HG02571 (cell line): ENCODE data around the gene ACLY.
A peak's percentile ranks its signal among the peaks of the same experiment; 100 is the strongest.
"Not testable (repeated sequence)": the region's sequence is repeated elsewhere in the genome, so short reads cannot be mapped to it uniquely, and the experiment has no call there.

Experiments used
- ATAC-seq: cut with Tn5 transposase; IDR thresholded peaks from one replicate; pipeline ENCODE4 v1.9.1; 2021; ENCODE audit warnings: mild to moderate bottlenecking, moderate library complexity; ENCODE audit not compliant: unreplicated experiment

ACLY gene

DNA sequence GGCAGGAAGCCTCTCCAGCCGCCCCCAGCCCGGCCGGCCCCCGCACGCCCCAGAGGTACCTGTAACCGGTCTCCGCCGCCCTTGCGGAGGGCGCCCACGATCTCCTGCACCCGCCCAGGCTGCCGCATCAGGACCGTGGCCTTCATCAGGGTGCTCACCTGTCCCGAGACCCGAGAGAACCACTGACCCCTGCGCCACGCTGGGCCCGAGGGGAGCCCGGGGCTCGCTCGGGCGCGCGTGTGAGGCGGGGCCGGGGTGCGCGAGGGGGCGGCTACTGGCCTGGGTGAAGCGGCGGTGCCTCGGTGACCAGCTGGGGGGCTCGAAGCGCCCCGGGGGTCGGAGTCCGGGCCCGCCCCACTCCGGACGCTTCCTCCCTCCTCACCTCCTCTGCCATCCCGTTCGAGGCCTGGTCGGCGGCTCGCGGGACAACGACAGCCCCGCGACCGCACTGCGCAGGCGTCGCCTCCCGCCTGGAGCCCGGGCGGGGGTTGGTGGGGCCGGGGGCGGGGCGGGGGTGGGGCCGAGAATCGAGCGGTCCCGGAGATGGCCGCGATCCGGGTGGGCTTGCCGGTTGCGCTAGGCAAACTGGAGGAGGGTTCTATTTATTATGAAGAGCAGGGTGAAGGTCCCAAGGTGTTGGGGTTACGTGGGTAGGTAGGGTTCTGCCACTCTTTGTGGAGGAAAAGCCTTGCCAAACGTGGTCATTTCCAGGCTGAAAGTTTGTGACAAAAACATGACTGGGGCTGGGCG is 82.8 kb downstream of the ACLY start, which contains the start of gene NT5C3B:
Gene NT5C3B (minus strand): TSS at position 433 of the 750 bp plus-strand sequence. CDS start 39 bp downstream, at position 394.
- peak; percentile 67 for ATAC-seq

DNA sequence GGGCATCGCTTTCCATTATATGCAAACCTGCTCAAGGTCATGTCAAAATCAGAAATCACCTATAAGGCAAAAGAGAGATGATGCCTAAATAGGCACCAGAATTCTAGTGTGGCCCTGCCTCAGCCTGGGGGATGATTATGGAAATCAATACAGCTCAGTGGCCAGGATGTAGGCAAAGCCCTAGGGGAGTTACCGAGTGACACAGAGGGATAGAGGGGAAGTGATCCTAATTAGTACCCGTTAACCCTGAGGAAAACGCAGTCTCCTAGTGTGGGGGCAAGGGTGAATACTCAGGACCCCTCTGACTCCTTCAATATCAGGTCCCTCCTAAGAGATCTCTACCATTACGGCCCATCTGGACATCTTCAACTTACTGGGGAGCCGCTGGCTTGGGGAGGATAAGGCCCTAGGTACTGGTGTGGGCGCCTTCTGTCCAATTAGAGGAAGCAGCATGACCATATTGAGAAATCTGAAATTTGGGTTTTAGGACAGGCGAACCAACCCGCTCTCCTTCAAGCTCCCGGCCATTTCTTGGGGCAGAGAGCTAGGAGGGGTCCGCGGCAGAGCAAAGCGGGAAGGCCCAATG is 83.4 kb downstream of the ACLY start:
- ATAC-seq, result peak; percentile 24

DNA sequence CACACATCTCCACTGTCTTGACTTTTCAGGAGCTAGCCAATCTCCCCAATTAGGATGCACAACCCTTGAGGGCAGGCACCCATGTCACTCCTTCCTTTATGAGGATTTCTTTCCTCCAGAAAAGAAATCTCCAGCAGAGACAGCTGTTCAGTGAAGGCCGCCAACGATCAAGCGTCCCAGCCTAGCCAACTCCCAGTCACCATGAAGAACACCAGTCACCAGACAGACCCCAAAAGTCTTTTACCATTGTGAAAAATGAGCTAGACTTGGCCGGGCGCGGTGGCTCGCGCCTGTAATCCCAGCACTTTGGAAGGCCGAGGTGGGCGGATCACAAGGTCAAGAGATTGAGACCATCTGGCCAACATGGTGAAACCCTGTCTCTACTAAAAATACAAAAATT is 88.8 kb downstream of the ACLY start:
- not testable (repeated sequence) for ATAC-seq

DNA sequence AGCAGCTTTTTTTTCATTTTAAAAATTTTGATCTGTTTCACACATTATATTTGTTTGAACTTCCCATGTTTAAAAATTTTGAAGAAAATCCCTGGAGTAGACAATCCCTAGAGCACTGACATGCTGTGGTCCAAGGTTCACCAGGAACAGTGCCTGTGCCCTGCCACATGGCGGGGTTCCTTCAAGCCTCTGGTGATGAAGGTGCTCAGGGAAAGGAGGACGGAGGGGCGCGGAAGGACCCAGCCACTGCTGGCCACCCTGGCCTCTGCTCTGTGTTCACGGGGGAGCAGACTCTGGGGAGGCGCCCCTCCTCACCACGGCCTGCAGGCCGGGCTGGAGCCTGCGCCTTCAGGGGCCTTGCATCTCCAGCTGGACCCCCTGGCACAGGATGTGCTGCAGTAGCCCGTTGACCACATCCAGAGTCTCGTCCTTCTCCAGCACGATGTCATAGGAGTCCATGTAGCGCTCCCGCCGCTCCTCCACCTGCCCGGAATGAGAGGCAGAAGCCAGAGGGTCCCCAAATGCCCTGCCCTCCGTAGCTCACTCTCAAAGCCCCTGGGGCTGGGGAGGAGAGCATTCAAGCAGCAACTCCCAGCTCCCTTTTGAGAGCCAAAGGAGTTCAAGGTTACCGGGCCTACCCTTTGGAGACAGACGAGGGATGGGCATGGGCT is 93.4 kb downstream of the ACLY start:
- ATAC-seq, result no peak

DNA sequence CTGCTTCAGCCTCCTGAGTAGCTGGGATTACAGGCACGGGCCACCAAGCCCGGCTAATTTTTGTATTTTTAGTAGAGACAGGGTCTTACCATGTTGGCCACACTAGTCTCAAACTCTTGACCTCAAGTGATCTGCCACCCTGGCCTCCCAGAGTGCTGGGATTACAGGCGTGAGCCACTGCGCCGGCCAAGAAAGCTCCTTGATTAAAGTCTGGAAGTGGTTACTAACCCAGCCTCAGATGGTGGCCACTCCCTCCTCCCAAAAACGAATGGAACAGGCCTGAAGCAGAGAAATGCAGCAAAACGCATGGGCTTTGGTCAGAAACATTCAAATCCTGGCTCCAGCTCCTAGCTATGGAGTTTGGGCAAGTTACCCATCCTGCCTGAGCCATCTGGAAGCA is 94.7 kb downstream of the ACLY start:
- ATAC-seq, result no peak

DNA sequence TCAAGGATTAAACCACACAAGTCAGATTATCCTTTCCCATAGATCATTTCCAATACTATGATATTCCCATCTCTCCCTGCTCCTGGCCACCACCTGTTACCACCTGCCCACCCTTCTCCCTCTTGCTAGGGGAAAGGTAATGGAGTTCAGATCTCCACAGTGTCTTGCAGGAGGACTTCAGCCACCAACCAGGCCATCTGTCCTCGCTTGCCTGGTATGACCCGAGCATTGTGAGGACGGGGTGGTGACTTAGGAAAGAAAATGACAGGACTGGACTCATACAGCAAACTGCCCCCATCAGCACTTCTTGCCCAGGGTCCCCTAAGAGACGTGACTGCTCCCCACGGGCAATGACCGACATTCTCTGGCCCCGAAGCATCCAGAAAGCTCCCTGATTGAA is 95.2 kb downstream of the ACLY start:
- ATAC-seq, result no peak

DNA sequence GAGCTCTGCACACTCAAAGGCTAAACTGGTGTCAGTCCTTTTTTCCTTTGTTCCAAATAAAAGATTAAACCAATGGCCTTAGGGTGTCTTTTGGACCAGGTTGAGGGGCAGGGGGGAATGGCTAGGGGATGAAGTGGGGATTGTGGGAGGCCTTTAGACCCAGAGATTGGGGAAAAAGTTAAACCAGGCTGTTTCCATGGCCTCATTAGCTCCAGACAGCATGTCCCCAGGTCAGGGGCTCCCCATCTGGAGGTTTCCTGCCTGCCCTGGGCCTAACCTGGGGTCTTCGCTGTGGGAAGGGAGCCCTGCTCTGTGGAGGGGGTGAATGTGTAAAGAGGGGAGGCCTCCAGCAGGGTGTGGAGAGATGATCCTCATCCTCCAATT is 95.6 kb downstream of the ACLY start:
- ATAC-seq, result no peak

DNA sequence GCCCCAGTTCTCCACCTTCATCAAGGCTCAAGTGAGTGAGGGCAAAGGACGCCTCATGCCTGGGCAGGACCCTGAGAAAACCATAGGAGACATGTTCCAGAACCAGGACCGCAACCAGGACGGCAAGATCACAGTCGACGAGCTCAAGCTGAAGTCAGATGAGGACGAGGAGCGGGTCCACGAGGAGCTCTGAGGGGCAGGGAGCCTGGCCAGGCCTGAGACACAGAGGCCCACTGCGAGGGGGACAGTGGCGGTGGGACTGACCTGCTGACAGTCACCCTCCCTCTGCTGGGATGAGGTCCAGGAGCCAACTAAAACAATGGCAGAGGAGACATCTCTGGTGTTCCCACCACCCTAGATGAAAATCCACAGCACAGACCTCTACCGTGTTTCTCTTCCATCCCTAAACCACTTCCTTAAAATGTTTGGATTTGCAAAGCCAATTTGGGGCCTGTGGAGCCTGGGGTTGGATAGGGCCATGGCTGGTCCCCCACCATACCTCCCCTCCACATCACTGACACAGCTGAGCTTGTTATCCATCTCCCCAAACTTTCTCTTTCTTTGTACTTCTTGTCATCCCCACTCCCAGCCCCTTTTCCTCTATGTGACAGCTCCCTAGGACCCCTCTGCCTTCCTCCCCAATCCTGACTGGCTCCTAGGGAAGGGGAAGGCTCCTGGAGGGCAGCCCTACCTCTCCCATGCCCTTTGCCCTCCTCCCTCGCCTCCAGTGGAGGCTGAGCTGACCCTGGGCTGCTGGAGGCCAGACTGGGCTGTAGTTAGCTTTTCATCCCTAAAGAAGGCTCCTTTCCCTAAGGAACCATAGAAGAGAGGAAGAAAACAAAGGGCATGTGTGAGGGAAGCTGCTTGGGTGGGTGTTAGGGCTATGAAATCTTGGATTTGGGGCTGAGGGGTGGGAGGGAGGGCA is 96.3 kb downstream of the ACLY start:
- ATAC-seq, result no peak

DNA sequence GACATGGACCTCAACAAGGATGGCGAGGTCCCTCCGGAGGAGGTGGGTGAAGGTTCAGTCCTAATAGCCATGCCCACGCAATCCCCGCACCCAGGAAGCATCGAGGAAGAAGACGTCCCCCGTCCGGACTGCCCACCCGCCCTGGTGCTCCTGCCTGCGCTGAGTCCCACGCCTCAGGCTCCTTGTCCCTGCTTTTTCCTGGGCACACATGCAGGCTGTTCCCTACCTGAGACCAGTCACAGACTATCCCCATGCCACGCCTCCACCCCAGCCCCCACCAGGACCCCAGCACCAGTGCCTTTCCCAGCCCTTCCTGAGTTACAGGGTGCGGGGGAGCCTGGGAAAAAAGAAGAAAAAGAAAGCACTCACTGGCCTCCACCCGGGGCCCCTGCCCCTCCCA is 97.0 kb downstream of the ACLY start:
- ATAC-seq, result no peak

DNA sequence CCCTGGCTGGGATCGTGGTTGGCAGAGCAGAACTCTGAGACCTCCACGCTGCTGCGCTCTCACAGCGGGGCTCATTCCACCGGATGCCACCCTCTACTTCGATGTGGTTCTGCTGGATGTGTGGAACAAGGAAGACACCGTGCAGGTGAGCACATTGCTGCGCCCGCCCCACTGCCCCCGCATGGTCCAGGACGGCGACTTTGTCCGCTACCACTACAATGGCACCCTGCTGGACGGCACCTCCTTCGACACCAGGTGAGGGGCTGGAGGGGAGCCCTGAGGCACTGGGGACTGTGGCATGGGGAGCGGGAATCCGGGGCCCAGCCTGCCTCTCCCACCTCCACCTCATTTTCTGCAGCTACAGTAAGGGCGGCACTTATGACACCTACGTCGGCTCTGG is 100.7 kb downstream of the ACLY start:
- ATAC-seq, result no peak
